Measurements from ENCODE around the gene TAF13. TPM values are rescaled to one million over a fixed set of nuclear protein-coding genes. Genes with fewer than 3 reads are reported as not detected.

Gene TAF13
- total RNA-seq, 1 experiment from 2014 or later = 27.3 TPM

GRCh38 chr1:109034382-109034781 lies 41.4 kb downstream of the TAF13 start:
- H3K4me1 ChIP-seq (ENCODE audit: control insufficient read depth in 1 of 2, insufficient read depth in 2 of 2, low read length in 2 of 2) = no peaks in the 10 kb centered on the region
- ChIA-PET CTCF (no interaction called here), RAD21 (ENCODE audit: low non-redundant PET in 1 of 2, low total read pairs in 2 of 2, uncharacterized antibody in 2 of 2, unreplicated experiment in 2 of 2) (no interaction called here), POLR2A (no interaction called here)
- no peak overlapping the region for H2AFZ ChIP-seq (ENCODE audit: low read depth, low read length, poor library complexity, severe bottlenecking)
- H3K4me2 ChIP-seq (ENCODE audit: low read length) = no peak overlapping the region
- H3K79me2 ChIP-seq (ENCODE audit: insufficient read depth, low read length) = peaks cover 3% of the 10 kb centered on the region; the same call in 1 of the 2 replicates
- intact Hi-C loops (cut with micrococcal nuclease) = no loop called here
- DNase-seq (ENCODE audit: low read depth, low spot score) (no peak), ATAC-seq (no peak)
- H3K9me2 ChIP-seq (ENCODE audit: insufficient read depth) = no peaks in the 10 kb centered on the region
- no peak overlapping the region for H3K4me3 ChIP-seq (replicated peaks in 1 of 2; ENCODE audit: low read depth in 1 of 2, low read length in 2 of 2)
- H3K27me3 ChIP-seq (ENCODE audit: insufficient read depth, low read length) = no peaks in the 10 kb centered on the region
- H3K36me3 ChIP-seq (ENCODE audit: control insufficient read depth in 1 of 2, insufficient read depth in 2 of 2, low read length in 2 of 2) = no peaks in the 10 kb centered on the region
- H3K27ac ChIP-seq (ENCODE audit: low read depth, low read length) = no peak overlapping the region
- H3K9ac ChIP-seq (ENCODE audit: low read length) = no peak overlapping the region
- TF ChIP-seq ELF1 (IDR thresholded peaks at IDR 0.05; ENCODE audit: borderline replicate concordance, low read depth) (no peak), EZH2phosphoT487 (IDR thresholded peaks at IDR 0.05; ENCODE audit: borderline replicate concordance) (no peak), REST (IDR thresholded peaks at IDR 0.05; ENCODE audit: low read depth) (no peak), SIN3A (IDR thresholded peaks at IDR 0.05; ENCODE audit: low read depth) (no peak), SRF (IDR thresholded peaks at IDR 0.05; ENCODE audit: low read depth) (no peak), POLR2A (IDR thresholded peaks at IDR 0.05; ENCODE audit: borderline replicate concordance, extremely low read depth, insufficient read depth, insufficient read length) (no peak), SP1 (IDR thresholded peaks at IDR 0.05; ENCODE audit: low read depth) (no peak), POLR2AphosphoS5 (IDR thresholded peaks at IDR 0.05; ENCODE audit: low read depth, low read length) (no peak), TCF7L2 (IDR thresholded peaks at IDR 0.05; ENCODE audit: borderline replicate concordance, extremely low read depth, insufficient read depth, insufficient read length) (no peak), YY1 (IDR thresholded peaks at IDR 0.05; ENCODE audit: extremely low read depth, insufficient replicate concordance, low read depth, low read length) (no peak), JUND (IDR thresholded peaks at IDR 0.05) (no peak), ZNF274 (IDR thresholded peaks at IDR 0.05; ENCODE audit: low read depth, low read length) (no peak), EGR1 (IDR thresholded peaks at IDR 0.05; ENCODE audit: low read depth) (no peak), ATF3 (IDR thresholded peaks at IDR 0.05) (no peak), ZFX (IDR thresholded peaks at IDR 0.05) (no peak), EZH2 (IDR thresholded peaks at IDR 0.05) (no peak)
- TF ChIP-seq, protein P1, sequence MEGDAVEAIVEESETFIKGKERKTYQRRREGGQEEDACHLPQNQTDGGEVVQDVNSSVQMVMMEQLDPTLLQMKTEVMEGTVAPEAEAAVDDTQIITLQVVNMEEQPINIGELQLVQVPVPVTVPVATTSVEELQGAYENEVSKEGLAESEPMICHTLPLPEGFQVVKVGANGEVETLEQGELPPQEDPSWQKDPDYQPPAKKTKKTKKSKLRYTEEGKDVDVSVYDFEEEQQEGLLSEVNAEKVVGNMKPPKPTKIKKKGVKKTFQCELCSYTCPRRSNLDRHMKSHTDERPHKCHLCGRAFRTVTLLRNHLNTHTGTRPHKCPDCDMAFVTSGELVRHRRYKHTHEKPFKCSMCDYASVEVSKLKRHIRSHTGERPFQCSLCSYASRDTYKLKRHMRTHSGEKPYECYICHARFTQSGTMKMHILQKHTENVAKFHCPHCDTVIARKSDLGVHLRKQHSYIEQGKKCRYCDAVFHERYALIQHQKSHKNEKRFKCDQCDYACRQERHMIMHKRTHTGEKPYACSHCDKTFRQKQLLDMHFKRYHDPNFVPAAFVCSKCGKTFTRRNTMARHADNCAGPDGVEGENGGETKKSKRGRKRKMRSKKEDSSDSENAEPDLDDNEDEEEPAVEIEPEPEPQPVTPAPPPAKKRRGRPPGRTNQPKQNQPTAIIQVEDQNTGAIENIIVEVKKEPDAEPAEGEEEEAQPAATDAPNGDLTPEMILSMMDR (IDR thresholded peaks at IDR 0.05 in 2 of 3, conservative IDR thresholded peaks at IDR 0.05 in 1 of 3; ENCODE audit: borderline replicate concordance in 1 of 3, insufficient read depth in 1 of 3, low read depth in 2 of 3, low read length in 2 of 3) = no peak
- TF ChIP-seq, protein P2, sequence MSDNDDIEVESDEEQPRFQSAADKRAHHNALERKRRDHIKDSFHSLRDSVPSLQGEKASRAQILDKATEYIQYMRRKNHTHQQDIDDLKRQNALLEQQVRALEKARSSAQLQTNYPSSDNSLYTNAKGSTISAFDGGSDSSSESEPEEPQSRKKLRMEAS (IDR thresholded peaks at IDR 0.05) = no peak
- TF ChIP-seq, protein P3, sequence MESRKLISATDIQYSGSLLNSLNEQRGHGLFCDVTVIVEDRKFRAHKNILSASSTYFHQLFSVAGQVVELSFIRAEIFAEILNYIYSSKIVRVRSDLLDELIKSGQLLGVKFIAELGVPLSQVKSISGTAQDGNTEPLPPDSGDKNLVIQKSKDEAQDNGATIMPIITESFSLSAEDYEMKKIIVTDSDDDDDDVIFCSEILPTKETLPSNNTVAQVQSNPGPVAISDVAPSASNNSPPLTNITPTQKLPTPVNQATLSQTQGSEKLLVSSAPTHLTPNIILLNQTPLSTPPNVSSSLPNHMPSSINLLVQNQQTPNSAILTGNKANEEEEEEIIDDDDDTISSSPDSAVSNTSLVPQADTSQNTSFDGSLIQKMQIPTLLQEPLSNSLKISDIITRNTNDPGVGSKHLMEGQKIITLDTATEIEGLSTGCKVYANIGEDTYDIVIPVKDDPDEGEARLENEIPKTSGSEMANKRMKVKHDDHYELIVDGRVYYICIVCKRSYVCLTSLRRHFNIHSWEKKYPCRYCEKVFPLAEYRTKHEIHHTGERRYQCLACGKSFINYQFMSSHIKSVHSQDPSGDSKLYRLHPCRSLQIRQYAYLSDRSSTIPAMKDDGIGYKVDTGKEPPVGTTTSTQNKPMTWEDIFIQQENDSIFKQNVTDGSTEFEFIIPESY (IDR thresholded peaks at IDR 0.05; ENCODE audit: extremely low read depth, insufficient replicate concordance, low read length) = no peak
- H3K9me3 ChIP-seq (ENCODE audit: control insufficient read depth in 1 of 2, insufficient read depth in 1 of 2, low read depth in 1 of 2, low read length in 2 of 2) = no peaks in the 10 kb centered on the region
- no TSS peak for BruUV-seq (replicated peaks)
- no peaks in the 10 kb centered on the region for H4K20me1 ChIP-seq (ENCODE audit: insufficient read depth)
